Testis (tissue), 2 donors: Measurements from ENCODE around the gene CNTFR.

Source experiments
- POLR2A ChIP-seq: fragments of 450-650 bp; IDR thresholded peaks from one replicate; pipeline ENCODE4 v1.6.1; 2017; ENCODE audit warnings: antibody characterized with exemption, mild to moderate bottlenecking, moderate library complexity
- TF ChIP-seq, protein P1 (sequence below), 3 experiments: fragments of 450-650 bp in 2 of 3; fragments of 200-600 bp in 1 of 3; sonication (generic) in 1 of 3; IDR thresholded peaks; one replicate each; pipeline ENCODE4 v1.5.1; 2016 to 2019; ENCODE audit warnings: antibody characterized with exemption in 3 of 3, mild to moderate bottlenecking in 2 of 3, moderate library complexity in 1 of 3

DNA sequence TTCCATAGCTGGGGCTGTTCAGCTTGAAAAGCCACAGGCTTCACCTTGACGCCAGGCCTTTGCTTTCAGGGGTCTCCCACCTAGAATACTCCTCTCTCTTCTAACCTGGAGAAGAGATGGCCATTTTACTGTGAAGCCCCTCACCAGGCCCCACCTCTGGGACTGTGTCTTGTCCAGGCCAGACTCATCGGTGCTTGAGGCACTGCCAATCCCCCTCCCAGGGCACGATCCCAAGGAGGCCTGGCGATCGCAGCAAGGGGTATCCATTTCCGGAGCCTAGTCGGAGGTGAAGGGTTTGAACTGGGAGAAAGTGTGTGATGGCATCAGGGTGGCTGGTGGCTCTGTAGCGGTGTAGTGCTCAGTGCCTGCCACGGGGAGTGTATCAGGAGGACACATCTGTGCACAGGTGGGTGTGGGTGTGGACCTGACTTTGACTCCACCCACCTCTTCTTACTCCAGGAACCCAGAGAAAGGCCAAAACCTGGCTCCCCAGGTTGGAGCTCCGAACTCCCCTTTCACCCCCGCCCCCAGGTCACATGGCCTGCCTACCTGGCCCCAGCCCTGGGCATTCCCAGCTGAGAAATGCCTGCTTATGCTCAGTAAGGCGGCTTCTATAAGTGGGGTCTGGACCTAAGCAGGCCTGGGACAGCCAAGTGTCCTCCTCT lies 39.4 kb downstream of the CNTFR start:
- TF ChIP-seq, protein P1, sequence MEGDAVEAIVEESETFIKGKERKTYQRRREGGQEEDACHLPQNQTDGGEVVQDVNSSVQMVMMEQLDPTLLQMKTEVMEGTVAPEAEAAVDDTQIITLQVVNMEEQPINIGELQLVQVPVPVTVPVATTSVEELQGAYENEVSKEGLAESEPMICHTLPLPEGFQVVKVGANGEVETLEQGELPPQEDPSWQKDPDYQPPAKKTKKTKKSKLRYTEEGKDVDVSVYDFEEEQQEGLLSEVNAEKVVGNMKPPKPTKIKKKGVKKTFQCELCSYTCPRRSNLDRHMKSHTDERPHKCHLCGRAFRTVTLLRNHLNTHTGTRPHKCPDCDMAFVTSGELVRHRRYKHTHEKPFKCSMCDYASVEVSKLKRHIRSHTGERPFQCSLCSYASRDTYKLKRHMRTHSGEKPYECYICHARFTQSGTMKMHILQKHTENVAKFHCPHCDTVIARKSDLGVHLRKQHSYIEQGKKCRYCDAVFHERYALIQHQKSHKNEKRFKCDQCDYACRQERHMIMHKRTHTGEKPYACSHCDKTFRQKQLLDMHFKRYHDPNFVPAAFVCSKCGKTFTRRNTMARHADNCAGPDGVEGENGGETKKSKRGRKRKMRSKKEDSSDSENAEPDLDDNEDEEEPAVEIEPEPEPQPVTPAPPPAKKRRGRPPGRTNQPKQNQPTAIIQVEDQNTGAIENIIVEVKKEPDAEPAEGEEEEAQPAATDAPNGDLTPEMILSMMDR (IDR thresholded peaks at IDR 0.05) = no peak
- TF ChIP-seq POLR2A = no peak
